GM18498 (cell line): Measurements from ENCODE around the gene PRKCQ.
"Not testable (repeated sequence)": the region's sequence is repeated elsewhere in the genome, so short reads cannot be mapped to it uniquely, and the experiment has no call there.

Experiments
- ATAC-seq: cut with Tn5 transposase; IDR thresholded peaks from one replicate; pipeline ENCODE4 v1.9.1; 2021; ENCODE audit warnings: mild to moderate bottlenecking, moderate library complexity; ENCODE audit not compliant: unreplicated experiment

PRKCQ gene

DNA sequence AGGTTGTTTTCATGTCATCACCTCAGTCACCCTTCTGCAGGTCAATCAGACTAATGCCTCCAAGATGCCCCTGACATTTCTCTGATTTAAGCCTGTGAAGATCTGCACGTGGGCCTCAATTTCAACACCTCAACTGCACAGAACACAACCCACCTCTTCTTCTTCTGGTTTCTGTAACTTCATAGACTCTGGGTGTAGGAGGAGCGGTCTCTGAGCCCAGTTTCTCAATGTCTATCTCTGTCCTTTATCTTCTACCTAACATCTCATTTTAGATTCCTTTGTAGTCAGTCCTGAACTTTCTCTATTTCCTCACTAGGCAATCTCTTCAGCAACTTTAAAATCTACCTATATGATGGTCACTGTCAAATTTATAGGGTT is 85.6 kb downstream of the PRKCQ start:
- ATAC-seq, result no peak

DNA sequence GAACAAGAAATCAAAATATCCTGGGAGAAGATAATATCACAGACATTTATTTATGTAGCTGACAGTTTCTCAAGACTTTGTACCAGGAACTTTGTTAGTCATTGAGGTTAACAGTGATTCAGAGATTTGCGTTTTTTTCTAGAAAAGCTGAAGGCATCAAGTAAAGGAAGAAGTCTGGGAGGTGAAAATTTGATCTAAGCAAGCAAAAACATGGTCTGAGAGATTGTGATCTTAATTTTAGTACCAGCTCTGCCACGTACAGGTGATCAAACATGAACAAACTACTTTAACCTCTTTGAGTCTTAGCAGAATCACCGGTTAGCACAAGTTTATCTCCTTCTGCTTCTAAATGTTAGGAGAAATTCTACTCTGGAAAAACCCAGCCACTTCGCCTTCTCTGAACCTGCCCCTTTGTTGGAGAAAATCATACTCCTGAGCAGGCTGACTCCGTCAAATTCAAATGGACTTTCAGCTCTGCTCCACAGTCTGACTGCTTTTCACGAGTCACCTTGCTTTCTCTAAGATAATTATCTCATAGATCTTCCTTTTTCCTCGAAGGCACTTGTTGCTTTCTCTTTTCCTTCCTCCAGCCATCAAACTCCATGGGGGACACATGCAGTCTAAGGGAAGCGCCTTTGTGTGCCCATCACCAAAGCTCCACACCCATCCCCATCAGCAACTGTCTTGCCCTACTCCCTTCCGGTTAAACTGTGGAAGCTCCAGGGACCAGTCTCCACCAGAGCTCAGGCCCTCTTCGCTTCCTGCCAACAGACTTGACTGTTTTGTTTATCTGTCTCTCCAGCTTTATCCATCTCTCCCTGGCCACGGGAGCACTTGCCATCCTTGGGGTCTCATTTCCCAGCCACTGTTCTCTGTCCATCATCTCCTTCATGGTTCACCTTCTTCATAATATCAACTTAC is 86.3 kb downstream of the PRKCQ start:
- ATAC-seq, result no peak

DNA sequence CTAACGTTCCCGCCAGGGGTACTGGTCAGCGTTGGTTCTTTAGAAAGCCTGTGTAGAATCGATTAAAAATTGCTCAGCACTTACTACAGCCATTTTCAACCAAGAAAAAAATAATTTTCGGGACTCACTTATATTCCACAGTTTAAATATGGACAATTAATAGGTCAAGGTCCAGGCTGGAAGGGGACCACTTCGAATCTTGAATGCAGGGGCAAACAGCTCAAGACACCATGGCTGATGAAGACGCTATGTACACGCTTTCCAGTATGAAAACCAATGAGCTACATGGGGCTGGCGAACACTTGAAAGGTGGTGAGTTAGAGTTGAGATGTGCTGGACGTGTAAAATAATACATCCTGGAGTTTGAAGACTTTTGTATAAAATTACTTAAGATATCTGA is 87.2 kb downstream of the PRKCQ start:
- ATAC-seq, result no peak

DNA sequence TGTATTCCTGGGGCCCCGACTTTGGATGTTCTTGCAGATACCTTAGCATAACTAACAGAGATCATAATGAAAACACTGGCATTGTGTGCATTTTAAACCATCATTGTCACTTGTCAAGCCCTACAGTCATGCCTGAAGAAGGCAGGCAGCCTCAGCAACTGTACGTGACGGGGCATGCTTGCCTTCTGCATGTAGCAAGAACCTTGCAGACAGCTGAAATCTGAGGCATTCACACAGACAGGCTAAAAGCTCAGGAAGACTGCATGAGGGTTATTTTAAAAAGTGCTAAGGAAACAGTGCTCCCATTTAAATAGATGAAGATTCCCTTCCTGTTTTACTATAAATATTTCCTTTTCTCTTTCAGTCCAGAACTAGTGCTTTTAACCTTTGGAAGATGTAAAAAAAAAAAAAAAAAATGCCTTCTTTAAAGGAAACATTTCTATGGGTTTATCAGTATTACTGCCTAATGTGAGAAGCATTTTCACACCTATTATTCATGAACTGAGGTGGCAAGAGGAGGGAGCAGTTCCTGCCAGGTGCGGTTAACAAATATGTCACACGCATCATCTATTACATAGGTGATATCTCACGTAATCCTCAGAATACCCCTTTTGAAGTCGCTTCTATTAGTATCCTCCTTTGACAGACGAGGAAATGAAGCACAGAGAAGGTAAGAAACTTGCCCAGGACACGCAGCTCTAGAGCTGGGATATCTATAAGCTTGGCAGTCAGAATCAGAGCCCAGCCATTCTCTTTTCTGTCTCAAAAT is 88.1 kb downstream of the PRKCQ start:
- no peak for ATAC-seq

DNA sequence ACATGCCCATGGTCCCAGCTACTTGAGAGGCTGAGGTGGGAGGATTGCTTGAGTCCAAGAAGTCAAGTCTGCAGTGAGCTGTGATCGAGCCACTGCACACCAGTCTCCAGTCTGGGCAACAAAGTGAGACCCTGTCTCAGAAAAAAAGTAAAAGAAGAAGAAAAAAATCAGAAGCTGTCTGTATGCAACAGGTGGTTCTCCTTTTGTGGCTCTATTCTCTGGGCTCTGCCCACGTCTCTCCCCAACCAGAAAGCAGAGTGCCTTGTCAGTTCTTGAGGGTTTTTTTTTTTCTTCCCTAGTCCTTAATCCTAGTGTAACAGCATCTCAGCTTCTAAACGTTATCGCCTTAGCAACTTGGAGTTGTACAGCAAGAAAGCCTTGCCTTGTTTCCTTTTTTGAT is 89.5 kb downstream of the PRKCQ start:
- ATAC-seq, result no peak

DNA sequence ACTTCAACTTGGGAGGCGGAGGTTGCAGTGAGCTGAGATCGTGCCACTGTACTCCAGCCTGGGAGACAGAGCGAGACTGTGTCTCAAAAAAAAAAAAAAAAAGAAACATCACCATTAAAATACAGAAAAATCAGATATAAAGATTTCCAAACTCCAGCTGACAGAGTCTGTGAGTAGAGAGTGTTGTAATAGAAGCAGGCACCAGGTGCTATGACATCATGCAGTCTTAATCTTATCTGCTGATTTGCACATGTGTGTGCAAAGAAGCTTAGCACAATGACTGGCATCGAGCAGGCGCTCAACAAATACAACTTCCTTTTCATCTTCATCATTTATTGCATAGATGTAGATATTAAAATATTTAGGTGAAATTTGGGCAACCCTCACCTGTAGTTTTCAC is 92.2 kb downstream of the PRKCQ start:
- no peak for ATAC-seq

DNA sequence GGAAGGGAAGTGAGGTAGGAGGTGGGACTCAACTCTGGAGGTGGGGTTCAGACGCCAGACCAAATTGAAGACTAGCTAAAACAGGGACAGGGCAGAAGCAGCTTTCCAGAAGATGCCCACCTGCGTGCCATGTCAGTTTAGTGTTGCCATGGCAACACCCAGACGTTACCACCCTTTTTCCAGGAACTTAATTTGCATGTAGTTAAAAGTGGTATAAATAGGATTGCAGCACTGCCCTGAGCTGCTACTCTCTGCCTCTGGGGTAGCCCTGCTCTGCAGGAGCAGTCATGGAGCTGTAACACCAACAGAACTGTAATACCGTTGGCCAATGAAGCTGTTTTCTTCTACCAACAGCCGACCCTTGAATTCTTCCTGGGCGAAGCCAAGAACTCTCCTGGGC is 93.8 kb downstream of the PRKCQ start:
- no peak for ATAC-seq

DNA sequence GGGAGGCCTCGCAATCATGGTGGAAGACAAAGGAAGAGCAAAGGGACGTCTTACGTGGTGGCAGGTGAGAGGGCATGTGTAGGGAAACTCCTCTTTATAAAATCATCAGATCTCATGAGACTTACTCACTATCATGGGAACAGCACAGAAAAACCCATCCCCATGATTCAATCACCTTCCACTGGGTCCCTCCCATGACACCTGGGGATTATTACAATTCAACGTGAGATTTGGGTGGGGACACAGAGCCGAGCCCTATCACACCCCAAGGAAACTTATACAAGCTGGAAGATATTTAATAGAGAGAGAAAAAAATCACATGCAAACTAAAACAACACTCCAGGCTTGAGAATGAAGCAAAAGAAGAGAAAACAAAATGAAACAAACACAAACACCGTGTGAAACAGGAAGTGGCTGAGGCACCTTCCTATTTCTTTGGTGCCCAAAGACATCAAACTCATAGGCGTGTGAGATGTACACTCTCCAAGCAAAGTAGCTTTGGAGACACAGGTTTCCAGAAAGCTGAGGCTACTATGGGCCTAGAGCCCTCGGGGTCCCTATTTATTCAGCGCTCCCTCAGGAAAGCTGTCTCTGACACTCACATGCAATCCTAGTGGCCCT is 97.2 kb downstream of the PRKCQ start:
- no peak for ATAC-seq

DNA sequence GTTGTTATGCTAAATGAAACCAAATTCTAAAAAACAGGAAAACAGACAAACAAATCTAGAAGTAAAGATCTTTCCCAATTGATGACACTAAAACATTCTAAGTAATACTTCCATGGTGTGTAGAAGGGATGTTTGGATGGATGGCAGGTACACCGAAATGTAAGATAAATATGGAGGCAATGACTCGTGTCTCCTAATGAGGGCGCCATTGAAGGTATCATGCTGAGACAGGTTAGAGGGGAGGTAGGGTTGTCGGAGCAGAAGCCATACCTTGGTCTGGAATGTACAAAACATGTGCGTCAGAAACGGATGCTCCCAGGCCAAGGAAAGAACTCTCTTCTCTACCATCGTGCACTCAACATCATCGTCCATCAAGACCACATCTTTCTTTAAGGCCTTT is 101.4 kb downstream of the PRKCQ start:
- no peak for ATAC-seq

DNA sequence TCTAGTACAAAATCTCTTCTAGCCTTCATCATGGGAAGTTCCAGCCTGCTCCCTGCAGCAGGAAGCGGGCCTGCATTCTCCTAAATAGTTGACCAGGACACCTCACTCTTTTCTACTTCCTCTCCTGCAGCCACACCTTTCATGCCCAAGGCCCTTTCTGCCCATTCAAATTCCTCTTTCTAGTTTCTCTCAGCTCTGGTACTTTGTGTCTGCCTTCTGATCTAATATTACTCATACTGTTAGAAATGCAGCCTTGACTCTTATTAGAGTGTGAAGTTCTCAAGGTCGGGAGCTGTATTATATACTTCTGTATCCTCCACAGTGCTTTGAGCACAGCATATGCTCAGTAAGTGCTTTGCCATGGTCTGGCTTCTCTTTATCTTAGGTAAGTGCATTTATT is 103.1 kb downstream of the PRKCQ start:
- no peak for ATAC-seq

DNA sequence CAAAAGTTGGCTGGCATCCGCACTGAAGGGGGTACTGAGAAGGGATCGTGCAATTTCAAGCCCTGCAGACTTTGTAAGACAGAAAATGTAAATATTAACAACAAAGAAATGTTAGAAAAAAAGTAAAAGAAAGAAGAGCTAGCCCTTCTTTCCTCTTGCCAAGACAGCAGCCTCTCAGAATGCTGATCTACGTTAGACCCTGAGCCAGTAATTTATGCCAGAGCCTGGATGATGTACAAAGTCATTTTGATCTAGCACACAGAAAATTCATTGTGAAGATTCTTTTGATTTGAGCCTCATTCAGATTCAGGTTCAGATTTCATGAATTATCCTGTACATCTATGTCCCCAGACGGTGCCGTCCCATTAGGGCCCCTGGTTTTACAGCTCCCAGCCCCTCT is 105.2 kb downstream of the PRKCQ start:
- no peak for ATAC-seq

DNA sequence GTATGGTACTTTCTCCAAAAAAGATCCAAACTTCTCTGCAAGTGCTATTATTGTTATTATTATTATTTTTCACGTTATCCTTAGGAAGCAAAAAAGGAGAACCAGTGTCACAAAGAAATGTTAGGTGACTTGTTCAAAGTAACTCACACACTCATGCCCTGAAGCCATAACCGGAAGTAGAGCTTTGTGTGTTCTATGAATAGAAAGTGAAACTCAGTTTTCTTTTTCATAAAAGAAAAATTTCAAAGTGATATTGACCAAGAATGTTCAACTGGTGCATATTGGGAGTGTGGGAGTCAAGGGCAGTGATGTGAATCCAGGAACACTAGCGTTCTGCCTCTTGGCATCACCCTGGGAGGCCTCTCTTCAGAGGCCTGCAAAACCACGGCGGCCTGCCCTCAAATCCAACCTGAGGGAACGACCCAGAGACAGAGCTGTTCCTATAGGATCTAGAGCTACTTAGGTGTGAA is 106.1 kb downstream of the PRKCQ start:
- peak; percentile 78 for ATAC-seq

DNA sequence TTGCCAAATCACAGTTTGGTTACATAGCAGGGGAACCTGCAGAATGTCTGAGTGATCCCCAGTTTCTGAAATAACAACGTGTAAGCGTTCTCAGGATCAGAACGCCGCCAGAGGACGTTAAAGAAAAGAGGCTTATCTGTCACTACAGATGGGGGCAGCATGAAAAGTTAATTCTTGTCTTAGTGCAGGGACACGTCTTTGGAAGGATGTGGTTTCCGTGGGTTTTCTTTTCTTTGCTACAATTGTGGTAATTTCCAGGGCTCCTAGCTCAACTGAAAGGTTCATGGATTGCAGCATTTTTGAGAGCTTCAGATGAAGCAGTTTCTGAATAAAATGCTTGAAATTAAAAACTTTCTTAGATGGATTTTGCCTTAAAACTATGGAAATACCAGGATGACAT is 106.6 kb downstream of the PRKCQ start:
- ATAC-seq, result no peak

DNA sequence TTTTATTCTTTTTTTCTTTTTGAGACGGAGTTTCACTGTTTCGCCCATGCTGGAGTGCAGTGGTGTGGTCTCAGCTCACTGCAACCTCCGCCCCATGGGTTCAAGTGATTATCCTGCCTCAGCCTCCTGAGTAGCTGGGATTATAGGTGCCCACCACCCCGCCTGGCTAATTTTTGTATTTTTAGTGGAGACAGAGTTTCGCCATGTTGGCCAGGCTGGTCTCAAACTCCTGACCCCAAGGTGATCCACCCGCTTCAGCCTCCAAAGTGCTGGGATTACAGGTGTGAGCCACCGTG is 107.4 kb downstream of the PRKCQ start:
- not testable (repeated sequence) for ATAC-seq

DNA sequence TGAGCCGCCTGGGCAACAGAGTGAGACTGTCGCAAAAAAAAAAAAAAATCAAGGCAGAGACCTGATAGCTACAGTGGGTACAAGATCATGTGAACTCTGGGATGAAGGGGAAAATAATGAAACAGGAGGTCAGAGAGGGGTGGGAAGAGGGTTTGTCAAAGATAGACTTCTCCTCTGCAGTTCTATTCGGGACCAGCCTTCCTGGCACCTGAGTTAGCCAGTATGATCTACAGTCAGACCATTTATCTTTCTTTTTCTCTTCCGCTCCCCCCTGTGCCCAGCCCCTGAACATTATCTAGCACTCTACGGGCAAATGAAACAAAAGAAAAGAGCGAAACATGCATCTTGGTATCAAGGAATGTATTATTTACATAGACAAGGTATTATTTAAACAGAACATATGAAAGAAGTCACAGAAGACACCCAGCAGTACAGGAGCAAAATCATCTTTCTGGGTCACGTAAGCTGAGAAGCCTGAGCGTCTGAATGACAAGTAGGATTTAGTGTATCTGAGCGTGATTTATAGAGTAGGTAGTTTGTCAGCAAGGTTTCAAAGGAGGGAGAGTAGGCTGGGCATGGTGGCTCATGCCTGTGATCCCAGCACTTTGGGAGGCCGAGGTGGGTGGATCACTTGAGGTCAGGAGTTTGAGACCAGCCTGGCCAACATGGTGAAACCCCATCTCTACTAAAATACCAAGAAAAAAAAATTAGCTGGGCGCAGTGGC is 109.0 kb downstream of the PRKCQ start:
- ATAC-seq, result no peak

DNA sequence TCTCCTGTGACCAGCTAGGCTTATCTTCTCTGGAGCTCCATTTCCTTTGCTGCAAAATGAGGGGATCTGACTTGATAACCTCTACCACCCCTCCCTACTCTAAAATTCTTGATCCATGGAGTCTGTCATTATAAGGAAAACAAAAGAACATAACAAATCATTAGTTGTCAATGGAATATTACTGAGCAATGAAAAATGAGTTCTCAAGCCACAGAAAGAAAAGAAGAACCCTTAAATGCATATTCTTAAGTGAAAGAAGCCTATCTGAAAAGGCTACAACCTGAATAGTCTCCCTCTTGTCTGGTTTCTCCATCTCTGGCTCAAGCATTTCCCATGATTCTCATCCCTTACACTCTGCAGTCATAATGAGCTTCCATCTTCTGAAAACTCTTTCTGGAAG is 110.4 kb downstream of the PRKCQ start:
- no peak for ATAC-seq

DNA sequence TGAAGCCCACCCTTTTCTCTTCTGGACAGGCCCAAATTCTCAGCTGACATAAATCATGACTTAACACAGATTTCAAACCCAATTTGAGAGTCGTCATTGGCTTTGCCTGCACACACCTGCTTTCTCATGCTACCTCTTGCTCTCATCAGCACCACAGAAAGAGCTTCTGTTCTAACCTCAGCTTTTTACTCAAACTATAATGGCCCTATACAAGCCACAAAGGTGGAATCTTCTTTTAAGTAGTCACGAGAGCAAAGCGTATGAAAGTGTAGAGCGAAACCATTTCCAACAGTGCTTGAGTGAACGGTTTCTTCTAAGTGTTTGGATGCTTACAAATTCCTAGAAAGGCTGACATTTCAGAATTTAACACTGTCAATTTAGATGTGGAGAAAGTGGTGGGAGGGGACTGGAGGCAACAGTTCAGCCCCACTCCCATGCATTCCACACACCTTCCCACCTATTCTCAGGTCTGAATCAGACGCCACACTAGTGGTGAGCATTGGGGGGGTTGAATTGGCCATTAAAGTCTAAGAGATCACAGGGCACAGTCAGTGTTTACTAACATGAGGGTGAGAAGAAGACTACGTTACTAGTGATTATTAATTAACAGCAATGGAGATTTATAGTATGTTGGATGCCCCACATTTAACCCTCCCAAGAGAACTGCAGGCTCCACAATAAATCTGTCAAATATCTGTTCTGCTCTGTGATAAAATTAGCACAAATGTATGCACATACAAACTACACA is 114.0 kb downstream of the PRKCQ start:
- ATAC-seq, result no peak

DNA sequence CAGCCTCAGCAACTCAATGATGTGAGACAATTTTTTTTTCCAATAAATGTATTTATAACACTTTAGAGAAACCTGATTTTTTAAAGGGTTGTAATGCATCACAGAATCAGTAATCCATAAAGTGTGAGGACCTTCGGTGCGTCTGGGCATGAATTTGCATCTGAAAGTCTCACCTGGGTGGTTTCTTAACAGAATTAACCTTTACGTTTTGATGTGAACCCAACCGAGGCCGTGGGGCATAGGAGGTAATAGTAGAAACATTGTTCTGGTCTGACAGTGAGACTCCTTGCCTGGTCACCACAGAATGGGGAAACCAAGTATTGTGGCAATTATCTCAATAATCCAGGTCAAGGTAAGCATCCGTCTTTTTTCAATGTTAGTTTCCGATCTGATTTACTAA is 114.6 kb downstream of the PRKCQ start:
- ATAC-seq, result no peak

DNA sequence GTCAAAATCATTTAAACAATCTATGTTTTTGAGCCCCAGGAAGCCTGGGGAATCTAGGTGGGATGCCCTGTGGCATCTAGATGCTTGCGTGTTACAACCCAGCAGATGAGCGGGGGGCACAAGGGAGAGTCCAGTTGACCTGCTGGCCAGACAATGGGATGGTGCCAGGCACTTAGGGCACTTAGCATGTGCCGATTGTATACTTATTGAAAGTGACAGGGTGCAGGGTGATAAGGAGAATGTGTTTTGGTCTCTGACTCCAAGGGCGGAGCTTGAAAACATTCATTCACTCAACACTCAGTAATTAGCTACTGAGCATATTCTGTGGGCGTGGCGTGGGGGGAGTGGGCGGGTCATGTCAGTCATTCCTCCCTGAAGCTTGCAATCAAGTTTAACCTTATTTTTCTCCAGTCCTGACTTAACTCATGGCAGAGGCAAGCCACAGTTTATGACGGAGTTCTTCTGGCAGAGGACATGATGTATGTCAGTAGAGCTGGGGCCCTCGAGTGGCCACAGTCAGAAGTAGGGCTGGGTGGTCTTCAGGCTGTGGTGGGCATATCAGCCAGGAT is 115.1 kb downstream of the PRKCQ start:
- ATAC-seq, result no peak

DNA sequence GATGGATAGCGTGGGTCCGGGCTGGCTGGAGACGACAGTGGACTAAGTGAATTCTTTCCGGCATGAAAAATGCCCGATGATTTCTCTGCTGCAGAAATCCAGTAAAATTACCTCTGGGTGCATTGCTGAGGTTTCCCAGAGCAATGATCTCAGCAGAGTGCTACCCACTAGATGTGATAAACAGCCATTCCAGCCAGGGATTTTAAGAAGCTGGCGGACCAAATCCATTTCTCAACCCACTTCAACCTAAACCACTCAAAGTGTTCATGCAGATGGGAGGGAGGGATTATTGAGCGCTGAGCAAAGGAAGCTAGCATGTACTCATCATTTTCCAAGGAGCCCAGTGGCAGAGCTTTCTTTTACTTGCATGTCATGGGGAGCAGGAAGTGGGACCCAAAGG is 116.7 kb downstream of the PRKCQ start:
- ATAC-seq, result no peak
